Mononuclear cell (primary cell): Measurements from ENCODE around the gene GJA4. TPM values are rescaled to one million over a fixed set of nuclear protein-coding genes. Genes with fewer than 3 reads are reported as not detected.

Source experiments
- H3K27me3 ChIP-seq: 2 replicates; pipeline ENCODE4 v1.6.0; 2011; ENCODE audit warnings: low read length, control low read depth; ENCODE audit not compliant: insufficient read depth
- H3K4me1 ChIP-seq: 2 replicates; pipeline ENCODE4 v1.5.1; 2011; ENCODE audit warnings: mild to moderate bottlenecking, low read length, control low read depth; ENCODE audit not compliant: insufficient read depth
- H3K4me3 ChIP-seq: 2 replicates; pipeline ENCODE4 v1.5.1; 2011; ENCODE audit warnings: mild to moderate bottlenecking, low read length, moderate library complexity
- H3K9me3 ChIP-seq: 2 replicates; pipeline ENCODE4 v1.5.1; 2011; ENCODE audit warnings: low read depth, mild to moderate bottlenecking, control low read depth, low read length
- total RNA-seq: library from RNA; depleted of rRNA; stranded (reverse); fragments of >200 nt; gene quantifications from one replicate; pipeline ENCODE4 v1.2.3, GENCODE V29; 2012

GJA4 gene
- 0.10 TPM for total RNA-seq

DNA sequence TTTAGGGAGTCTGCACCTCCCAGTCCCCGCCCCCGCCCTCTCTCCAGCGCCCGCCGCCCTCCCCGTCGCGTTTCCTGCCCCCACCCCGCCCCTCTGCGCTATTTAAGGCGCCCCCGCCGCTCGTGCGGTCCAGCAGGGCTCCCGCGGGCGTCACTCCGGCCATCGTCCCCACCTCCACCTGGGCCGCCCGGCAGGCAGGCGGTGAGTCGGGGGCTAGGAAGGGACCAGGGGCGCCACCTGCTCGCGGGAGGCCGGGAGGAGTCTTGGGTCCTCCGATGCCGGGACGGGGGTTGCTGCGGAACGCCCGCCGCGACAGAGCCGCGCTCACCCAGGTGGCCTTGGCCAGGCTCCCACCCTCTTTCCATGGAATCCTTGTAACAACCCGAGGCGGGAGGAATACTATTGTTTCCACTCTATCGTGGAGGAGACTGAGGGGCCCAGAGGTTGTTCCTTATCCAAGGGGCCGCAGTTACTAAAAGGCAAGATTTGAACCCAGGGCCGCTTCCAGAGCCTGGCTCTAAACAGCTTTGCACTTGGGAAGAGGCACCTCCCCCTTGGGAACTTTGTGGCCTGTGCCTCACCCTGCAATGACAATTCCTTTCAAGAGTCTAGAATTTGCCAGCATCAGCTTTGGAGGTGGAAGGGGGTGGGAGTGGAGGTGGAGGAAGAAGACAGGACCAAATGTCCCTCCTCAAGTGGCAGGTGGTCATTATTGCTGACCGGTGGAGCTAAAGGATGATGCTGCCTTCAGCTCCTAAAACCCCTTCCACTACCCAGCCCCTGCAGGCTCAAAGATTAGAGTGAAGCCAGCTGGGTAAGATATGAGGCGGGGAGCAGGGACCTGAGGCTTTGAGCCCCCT is at the start of gene GJA4:
TSS of gene GJA4 (plus strand) at position 132 of the 860 bp plus-strand sequence. CDS start 1,215 bp downstream, outside the sequence.
- Histone ChIP-seq H3K4me3 (no peak within 1 kb of the TSS), H3K4me1 (no peaks in the 10 kb centered on the region), H3K27me3 (peaks cover 8% of the 10 kb centered on the region), H3K9me3 (no peaks in the 10 kb centered on the region)

DNA sequence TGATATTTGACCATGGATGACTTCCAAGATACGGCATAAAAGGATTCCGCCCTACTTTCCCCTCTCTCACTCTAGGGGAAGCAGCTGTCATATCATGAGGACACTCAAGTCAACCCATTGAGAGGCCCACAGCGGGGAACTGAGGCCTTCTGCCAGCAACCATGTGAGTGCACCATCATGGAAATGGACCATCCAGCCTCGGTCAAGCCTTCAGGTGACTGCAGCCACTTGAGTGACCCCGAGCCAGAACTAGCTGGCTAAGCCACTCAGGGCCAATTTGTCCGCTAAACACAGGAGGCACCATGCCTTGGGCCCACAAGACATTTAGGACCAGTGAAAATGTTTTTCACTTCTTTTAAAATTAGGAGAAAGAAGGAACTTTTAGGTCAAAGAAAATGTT is 49.0 kb upstream of the GJA4 start:
- Histone ChIP-seq H3K9me3 (no peaks in the 10 kb centered on the region), H3K4me1 (no peaks in the 10 kb centered on the region), H3K4me3 (no peak overlapping the region), H3K27me3 (no peaks in the 10 kb centered on the region)

DNA sequence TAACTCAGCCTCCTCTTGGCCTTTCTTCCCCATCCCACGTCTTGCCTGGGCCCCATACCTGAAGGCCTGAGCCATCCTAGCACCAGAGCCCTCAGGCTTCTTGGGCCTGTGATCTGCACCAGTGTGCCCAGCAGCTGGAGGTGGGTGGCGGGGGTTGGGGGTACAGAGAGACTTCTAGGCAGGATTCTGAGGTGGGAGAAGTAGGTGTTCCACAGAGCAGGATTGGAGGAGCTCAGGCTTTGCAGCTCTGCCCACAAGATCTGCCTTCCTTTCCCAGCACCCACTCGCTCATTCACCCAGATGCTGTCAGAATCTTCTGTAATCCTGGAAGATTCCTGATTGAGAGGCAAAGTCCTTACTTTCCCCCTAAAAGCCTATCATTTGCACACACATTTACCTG is 47.9 kb upstream of the GJA4 start:
- Histone ChIP-seq H3K27me3 (no peaks in the 10 kb centered on the region), H3K9me3 (no peaks in the 10 kb centered on the region)

DNA sequence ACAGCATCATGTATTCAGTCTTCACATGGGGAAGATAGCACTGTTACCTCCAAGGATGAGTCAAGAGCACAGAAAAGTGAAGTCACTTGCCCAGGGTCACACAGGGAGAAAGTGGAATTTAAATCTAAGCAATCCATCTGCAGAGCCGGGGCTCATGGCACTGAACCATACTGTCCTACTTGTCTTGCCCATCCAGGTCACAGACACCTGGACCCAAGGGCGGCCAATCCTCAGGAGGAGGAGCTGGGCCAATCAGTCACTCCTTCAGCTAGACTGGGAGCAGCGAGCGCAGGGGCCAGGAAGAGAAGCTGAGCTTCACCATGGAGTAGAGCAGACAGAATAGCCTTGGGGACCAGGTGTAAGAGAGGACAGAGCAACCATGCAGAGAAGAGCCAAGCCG is 47.1 kb upstream of the GJA4 start:
- H3K9me3 ChIP-seq: no peaks in the 10 kb centered on the region
- no peaks in the 10 kb centered on the region for H3K4me1 ChIP-seq
- H3K27me3 ChIP-seq: no peaks in the 10 kb centered on the region
- no peak overlapping the region for H3K4me3 ChIP-seq

More for the DNA sequence above, 47.9 kb upstream of the GJA4 start:
- Histone ChIP-seq H3K4me1 (no peaks in the 10 kb centered on the region), H3K4me3 (no peak overlapping the region)

DNA sequence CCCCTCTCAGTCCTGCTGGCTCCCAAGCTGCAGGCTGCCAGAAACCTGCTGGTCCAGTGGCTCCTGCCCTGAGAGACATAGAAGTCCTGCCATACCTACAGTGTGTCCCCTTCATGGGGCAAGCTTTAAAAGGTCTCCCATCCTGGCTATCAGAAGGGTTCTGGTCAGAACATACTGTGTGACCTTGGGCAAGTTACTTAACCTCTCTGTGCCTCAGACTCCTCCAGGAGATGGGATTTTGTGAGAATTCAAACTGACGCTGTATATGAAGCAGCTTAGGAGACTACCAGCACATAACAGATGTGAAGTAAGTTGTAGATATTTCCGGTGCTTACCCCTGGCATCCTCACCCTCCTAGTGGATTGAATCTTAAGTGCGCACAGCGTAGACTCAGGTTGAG is 46.7 kb upstream of the GJA4 start:
- Histone ChIP-seq H3K4me3 (no peak overlapping the region), H3K4me1 (no peaks in the 10 kb centered on the region), H3K27me3 (no peaks in the 10 kb centered on the region), H3K9me3 (no peaks in the 10 kb centered on the region)

DNA sequence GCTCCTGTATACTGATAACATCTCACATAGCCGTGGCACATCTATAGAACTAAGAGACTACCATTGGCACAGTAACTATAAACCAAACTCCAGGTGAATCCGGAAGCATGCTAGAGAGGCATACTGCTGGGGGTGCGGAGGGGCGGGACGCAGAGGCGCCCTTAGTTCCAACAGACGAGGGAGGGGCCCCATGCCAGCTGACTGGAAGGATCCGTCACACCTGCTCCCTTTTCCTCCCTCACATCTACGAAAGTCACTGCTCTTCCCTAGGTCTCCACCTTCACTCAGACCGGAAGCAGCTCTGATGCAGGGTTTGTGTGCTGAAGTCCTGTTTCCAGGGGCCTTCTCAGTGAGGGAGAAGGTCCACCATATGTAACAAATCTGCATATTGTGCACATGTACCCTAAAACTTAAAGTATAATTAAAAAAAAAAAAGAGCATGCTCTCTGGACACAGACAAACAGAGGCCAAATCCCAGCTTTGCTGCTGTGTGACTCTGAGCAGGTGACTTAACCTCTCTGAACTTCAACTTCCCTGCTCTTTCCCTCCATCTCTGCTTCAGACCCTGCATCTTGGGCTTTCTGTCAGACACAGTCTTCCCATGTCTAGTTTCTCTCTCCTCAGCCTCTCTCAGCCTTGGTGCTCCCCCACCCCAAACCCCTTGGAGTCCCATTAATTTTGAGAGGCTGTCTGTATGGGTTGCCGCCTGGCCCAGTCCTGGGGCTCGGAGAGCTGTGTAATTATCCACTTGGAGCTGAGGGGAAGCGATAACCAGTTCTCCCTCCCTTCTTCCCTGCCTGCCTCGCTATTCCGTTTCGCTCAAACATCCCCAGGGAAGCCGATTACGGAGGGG is 45.8 kb upstream of the GJA4 start:
- Histone ChIP-seq H3K27me3 (no peaks in the 10 kb centered on the region), H3K4me3 (no peak overlapping the region), H3K9me3 (no peaks in the 10 kb centered on the region), H3K4me1 (no peaks in the 10 kb centered on the region)

DNA sequence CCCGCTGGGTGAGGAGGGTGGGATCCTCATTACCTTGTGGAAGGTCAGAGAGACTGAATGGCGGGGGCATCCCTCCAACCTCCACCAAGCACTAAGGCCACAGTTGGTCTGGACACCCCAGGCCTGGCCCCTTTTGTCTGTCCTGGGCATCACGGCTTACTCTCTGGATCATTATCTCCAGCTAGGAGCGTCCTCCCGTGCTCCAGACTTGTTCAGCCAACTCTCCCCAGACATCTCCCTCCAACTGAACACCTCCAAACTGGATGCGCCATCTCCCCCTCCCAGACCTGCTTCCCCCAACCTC is 45.2 kb upstream of the GJA4 start:
- no peak overlapping the region for H3K4me3 ChIP-seq
- H3K27me3 ChIP-seq: no peaks in the 10 kb centered on the region
- no peaks in the 10 kb centered on the region for H3K4me1 ChIP-seq
- H3K9me3 ChIP-seq: no peaks in the 10 kb centered on the region

DNA sequence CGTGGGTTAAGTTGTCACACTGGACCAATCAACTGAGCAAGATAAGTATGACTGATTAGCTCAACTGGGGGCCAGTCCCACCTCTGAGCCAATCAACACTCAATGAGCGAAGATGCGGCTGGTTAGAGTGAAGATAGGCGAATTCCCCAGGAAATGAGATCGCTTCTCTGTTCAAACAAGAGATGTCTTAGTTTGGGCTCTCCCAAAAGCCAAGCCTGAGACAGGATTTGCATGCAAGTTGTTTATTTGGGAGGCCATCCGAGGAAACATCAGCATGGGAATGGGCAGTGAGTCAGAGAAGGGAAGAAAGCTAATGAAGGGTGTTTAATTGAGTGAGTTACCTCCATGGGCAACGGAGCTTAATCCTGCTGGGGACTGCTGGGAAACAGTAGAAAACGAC is 42.8 kb upstream of the GJA4 start:
- Histone ChIP-seq H3K4me3 (no peak overlapping the region), H3K27me3 (no peaks in the 10 kb centered on the region), H3K9me3 (no peaks in the 10 kb centered on the region), H3K4me1 (no peaks in the 10 kb centered on the region)

DNA sequence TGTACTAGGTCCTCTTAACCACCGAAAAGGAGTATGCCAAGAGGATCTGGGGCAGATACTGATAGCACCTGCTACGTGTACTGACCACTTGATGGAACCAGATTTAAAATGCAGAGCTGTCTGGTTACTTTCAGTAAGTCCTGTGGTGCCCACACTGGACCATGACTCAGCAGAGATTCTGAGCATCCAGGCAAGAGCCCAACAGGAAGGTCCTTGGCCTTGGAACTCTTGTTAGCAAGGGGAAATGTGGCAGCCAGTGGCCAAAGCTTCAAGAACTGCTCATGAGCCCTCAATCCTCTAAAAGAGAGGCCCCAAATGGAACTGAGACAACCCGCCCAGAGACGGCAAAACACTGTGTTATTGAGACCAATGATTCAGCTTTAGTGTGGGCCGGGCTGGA is 42.2 kb upstream of the GJA4 start:
- H3K27me3 ChIP-seq: no peaks in the 10 kb centered on the region
- H3K4me1 ChIP-seq: no peaks in the 10 kb centered on the region
- H3K9me3 ChIP-seq: no peaks in the 10 kb centered on the region
- no peak overlapping the region for H3K4me3 ChIP-seq

DNA sequence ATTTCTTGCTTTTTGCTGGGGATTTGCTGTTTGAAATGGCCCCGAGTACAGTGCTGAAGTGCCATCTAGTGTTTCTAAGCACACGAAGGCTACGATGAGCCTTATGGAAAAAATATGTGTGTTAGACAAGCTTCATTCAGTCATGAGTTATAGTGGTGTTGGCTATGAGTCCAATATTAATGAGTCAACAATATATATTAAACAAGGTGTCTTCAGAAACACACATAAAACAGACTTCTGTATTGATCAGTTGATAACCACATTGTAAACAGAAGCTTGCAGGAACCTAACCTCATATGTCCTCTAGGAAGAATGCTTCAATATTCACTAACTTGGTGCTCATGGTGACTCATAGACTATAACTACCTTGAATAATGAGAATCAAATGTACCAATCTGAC is 39.6 kb upstream of the GJA4 start:
- Histone ChIP-seq H3K4me1 (no peaks in the 10 kb centered on the region), H3K4me3 (no peak overlapping the region)

DNA sequence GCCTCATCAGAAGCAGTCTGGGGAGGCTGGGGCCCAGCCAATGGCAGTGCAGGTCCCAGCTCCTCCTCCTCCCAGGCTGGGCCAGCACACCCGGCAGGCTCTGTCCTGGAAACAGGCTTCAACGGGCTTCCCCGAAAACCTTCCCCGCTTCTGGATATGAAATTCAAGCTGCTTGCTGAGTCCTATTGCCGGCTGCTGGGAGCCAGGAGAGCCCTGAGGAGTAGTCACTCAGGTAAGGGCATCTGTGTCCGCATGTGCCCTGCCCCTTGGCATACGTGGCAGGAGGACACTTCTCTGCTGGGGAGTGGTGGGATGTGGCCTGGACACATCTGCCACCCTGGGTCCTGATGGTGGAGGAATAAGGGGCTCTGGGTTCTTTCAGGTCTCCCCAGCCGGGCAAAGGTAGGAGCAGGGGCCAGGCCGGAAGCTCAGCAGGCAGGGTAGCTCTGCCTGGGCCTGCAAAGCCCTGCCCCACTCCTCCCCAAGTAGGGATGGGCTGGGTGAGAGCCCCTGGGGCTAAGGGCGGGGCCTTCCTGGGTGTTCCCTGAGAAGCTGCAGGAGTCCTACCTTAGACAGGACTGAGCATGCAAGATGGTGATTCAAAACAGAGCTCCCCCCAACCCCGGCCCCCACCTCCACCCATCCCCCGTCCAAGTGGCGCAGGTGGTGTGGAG is 37.7 kb upstream of the GJA4 start, which contains the start of gene GJB5:
TSS of gene GJB5 (plus strand) at position 84 of the 674 bp plus-strand sequence. CDS start 2,284 bp downstream, outside the sequence.
- Histone ChIP-seq H3K4me3 (no peak within 1 kb of the TSS), H3K27me3 (no peaks in the 10 kb centered on the region), H3K9me3 (no peaks in the 10 kb centered on the region)

More for the DNA sequence above, 39.6 kb upstream of the GJA4 start:
- no peaks in the 10 kb centered on the region for H3K27me3 ChIP-seq
- no peaks in the 10 kb centered on the region for H3K9me3 ChIP-seq

DNA sequence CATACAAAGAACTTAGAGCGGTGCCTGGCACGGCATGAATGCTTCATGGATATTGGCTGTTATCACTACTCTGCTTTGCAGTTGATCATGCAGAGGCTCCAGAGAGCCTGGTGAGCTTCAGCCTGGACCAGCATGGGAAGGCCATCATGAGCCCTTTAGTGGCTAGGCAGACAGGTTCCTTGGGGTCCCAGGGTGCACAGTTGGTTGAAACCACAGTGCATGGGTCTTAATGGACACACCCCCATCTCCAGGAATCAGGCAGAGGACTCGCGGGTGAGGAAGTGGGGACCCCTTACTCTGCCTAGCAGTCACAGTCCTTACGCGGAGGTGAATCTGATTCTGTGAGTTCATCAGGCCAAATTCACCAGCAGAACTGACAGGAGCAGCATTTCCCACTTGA is 36.8 kb upstream of the GJA4 start:
- no peak overlapping the region for H3K4me3 ChIP-seq
- no peaks in the 10 kb centered on the region for H3K27me3 ChIP-seq
- no peaks in the 10 kb centered on the region for H3K4me1 ChIP-seq
- H3K9me3 ChIP-seq: no peaks in the 10 kb centered on the region

More for the DNA sequence above, 37.7 kb upstream of the GJA4 start, which contains the start of gene GJB5:
- H3K4me1 ChIP-seq: no peaks in the 10 kb centered on the region

DNA sequence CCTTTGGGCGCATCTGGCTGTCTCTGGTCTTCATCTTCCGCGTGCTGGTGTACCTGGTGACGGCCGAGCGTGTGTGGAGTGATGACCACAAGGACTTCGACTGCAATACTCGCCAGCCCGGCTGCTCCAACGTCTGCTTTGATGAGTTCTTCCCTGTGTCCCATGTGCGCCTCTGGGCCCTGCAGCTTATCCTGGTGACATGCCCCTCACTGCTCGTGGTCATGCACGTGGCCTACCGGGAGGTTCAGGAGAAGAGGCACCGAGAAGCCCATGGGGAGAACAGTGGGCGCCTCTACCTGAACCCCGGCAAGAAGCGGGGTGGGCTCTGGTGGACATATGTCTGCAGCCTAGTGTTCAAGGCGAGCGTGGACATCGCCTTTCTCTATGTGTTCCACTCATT is 35.4 kb upstream of the GJA4 start:
- Histone ChIP-seq H3K9me3 (no peaks in the 10 kb centered on the region), H3K4me3 (no peak overlapping the region)

DNA sequence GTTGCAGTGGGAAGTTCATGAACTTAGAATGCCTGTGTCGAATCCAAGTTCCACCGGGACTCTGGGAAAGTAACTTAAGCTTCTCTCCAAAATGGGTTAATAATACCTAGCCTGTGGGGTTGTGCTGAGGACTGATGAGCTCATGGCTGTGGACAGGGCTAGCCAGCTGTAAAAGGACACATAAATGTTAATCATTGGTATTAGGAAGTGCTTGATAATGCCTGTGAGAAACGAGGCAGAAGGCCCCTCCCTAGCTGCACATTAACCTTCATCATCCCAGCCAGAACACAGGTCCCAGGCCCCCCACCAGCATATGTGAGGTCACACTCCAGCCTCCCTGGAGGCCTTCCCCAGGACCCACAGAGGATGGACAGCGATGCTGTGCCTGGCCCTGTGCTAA is 34.0 kb upstream of the GJA4 start:
- Histone ChIP-seq H3K27me3 (no peaks in the 10 kb centered on the region), H3K4me1 (no peaks in the 10 kb centered on the region), H3K4me3 (no peak overlapping the region), H3K9me3 (no peaks in the 10 kb centered on the region)

More for the DNA sequence above, 35.4 kb upstream of the GJA4 start:
- no peaks in the 10 kb centered on the region for H3K4me1 ChIP-seq
- H3K27me3 ChIP-seq: no peaks in the 10 kb centered on the region
